Raji (cell line): ENCODE results near the gene SPACDR.
A peak's percentile ranks its signal among the peaks of the same experiment; 100 is the strongest.

Source experiments
- POLR2A ChIP-seq: IDR thresholded peaks from 2 replicates; pipeline ENCODE4 v1.6.1; 2011; ENCODE audit warnings: low read depth, low read length, control low read depth; ENCODE audit not compliant: insufficient read depth

SPACDR gene

DNA sequence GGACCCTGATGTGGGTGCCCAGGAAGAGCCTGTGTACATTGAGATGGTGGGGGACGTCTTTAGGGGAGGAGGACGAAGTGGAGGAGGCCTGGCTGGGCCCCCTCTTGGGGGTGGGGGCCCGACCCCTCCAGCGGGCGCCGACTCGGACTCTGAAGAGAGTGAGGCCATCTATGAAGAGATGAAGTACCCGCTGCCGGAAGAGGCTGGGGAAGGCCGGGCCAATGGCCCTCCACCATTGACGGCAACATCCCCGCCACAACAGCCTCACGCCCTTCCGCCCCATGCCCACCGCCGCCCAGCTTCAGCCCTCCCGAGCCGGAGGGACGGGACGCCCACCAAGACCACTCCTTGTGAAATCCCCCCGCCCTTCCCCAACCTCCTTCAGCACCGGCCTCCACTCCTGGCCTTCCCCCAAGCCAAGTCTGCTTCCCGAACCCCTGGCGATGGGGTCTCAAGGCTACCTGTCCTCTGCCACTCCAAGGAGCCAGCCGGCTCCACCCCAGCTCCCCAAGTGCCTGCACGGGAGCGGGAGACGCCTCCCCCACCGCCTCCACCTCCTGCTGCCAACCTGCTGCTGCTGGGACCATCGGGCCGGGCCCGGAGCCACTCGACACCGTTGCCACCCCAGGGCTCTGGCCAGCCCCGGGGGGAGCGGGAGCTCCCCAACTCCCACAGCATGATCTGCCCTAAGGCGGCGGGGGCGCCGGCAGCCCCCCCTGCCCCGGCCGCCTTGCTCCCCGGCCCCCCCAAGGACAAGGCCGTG is 24.5 kb upstream of the SPACDR start:
- TF ChIP-seq POLR2A: no peak

GRCh38 chr7:100486753-100487446 is 22.8 kb upstream of the SPACDR start:
- TF ChIP-seq POLR2A: no peak

- TF ChIP-seq POLR2A: no peak
Observed at GRCh38 chr7:100486111-100486636, 22.1 kb upstream of the SPACDR start.

DNA sequence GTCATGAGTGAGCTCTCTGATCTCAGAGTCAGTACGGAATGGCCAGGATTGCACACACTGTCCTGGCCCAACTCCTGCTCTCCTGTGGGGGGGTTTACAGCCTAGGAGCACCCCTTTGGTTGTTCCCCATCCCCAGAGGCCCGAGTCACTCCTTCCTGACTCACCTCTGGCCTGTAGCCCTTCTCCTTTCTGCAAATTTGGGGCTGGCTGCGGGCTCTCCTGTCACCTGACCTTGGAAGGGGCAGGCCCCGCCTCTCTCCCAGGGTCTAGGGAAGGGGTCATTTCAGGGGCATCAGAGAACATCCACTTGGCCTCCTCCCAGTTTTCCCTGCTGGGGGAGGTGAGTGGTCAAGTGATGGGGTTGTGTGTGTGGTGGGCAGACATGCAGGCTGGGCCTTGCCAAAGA is 21.4 kb upstream of the SPACDR start:
- no peak for TF ChIP-seq POLR2A

- no peak for TF ChIP-seq POLR2A
Observed at GRCh38 chr7:100484673-100485045, 20.6 kb upstream of the SPACDR start.

- no peak for TF ChIP-seq POLR2A
Observed at GRCh38 chr7:100483722-100484672, 19.9 kb upstream of the SPACDR start, which contains the start of gene NYAP1. NYAP1 (plus strand) TSS chr7:100483927; CDS start chr7:100485312, 1,385 bp downstream.

DNA sequence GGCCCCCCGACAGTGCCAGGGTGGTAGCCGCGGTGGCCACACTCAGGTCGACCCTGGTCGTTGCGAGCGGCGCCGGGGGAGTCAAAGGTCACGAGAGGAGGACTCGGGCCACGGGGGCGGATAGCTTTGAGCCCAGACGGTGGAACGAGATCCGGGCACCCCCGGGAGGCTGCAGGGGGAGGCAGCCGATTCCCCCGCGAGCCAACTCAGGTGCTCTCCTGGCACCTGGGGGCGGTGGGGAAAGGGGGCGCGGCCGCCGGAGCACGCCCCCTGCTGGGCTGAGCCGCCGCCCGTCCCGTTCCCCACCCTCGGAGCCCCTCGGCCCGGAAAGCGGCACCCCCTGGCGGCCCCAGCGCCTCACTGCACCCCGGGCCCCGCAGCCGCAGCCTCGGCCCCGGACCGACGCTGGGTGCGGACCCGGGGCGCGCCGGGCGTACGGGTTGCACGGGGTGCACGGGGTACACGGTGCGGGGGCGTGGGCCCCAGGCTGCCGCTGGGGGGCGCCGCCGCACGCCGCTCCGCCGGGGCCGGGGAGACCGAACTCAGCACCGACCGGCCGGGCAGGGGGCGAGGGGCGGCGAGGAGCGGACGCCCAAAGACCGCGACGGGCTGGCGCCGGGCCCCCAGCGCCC is 19.1 kb upstream of the SPACDR start:
- TF ChIP-seq POLR2A: no peak

DNA sequence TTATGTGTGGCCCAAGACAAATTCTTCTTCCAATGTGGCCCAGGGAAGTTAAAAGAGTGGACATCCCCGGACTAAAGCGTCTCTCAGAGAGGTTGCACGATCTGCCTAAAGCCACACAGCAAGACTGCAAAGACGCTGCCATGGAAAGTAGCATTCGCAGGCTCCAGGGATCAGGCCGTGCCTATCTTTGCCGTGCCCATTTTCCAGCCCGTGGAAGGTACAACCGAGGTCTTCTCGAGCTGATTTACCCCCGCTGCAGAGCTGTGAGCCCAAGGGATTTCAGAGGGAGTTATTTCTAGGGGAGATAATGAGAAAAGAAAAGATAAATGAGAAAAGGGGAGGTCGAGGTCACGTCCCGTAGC is 18.6 kb upstream of the SPACDR start:
- no peak for TF ChIP-seq POLR2A

DNA sequence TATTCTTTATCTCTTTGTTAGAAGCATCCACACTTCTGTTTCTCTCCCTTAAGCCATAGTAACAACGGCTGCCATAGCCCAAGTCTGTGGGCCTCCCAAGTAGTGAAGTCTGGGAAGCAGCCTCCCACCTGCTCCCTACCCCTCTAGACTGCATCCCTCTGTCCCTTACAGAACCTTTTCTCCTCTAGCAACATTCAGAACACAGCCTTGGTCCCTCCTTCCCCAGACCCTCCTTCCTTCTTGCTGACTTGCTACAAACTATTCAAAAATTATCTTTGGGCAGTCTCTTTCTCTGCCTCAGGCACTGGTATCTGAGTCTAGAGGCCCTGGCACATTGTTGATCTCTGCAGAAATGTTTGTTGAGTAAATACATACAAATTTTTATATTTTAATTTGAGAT is 17.4 kb upstream of the SPACDR start:
- no peak for TF ChIP-seq POLR2A

GRCh38 chr7:100478958-100479660 is 15.0 kb upstream of the SPACDR start, which contains the start of gene TSC22D4:
TSC22D4 (minus strand) TSS chr7:100479214; CDS start chr7:100478038, 1,176 bp downstream.
- TF ChIP-seq POLR2A: peak; percentile 93

DNA sequence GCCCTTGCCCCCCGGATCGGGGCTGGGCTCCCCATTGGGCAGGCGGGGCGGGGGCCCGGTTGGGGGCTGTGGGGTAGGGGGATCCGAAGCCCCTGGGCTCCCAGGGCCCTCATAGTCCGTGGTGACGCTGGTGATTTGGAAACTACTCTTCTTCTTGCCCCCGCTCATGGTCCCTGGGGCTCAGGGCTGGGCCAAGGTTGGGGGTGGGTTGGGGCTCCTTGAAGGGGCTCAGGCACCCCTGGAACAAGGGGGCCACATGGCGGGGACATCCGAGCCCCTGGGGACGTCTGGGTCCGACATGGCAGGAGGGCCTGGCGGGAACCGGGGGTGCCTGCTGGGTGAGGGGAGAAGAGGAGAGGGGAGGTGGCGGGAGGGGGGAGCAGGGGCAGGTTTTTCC is 13.8 kb upstream of the SPACDR start:
- no peak for TF ChIP-seq POLR2A

- TF ChIP-seq POLR2A: no peak
Observed at GRCh38 chr7:100476903-100477870, 13.1 kb upstream of the SPACDR start.
